IPS-20b (cell line): ENCODE results near the gene SAG.

Experiments
- H3K27ac ChIP-seq: one replicate; pipeline ENCODE4 v1.5.1; 2013; ENCODE audit warnings: low read length
- H3K27me3 ChIP-seq: 2 replicates; pipeline ENCODE4 v1.6.1; 2013; ENCODE audit warnings: mild to moderate bottlenecking, low read length, inconsistent platforms; ENCODE audit not compliant: insufficient read depth
- H3K36me3 ChIP-seq: 2 replicates; pipeline ENCODE4 v1.6.1; 2013; ENCODE audit warnings: low read depth, mild to moderate bottlenecking, inconsistent platforms, low read length, moderate library complexity; ENCODE audit not compliant: insufficient read depth
- H3K4me1 ChIP-seq: 2 replicates; pipeline ENCODE4 v1.6.1; 2013; ENCODE audit warnings: mild to moderate bottlenecking, control low read depth, inconsistent platforms, low read length, moderate library complexity; ENCODE audit not compliant: insufficient read depth
- H3K4me3 ChIP-seq: 2 replicates; pipeline ENCODE4 v1.5.1; 2013; ENCODE audit warnings: mild to moderate bottlenecking, low read length, inconsistent platforms
- H3K9ac ChIP-seq: 2 replicates; pipeline ENCODE4 v1.6.1; 2013; ENCODE audit warnings: low read depth, mild to moderate bottlenecking, inconsistent platforms, low read length, moderate library complexity
- H3K9me3 ChIP-seq: 2 replicates; pipeline ENCODE4 v1.6.1; 2013; ENCODE audit warnings: mild to moderate bottlenecking, low read depth, low read length, inconsistent platforms; ENCODE audit not compliant: insufficient read depth

SAG gene

DNA sequence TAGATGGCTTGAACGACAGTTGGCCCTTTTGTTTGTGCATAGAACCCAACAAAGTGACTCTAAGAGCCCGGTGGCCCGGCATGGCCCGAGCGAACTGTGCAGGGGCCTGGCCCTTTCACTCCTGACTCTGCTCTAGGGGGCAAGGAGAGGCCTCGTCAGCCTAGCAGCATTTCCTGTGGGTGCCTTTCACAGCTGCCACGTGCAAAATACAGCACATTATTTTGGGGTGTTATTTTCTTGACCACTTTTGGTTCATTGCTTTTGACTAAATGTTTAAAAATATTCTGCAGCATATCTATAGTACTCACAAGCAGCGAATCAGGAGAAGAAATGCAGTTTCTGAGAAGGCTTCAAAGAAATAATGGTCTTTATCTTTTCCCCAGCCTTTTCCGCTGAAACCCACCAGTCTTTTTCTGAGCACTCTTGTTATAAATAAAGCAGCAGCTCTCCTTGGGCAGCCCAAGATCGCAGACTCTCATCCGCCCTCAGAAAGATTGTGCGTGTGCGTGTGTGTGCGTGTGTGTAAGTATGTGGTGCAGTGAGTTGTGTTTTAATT is 78.0 kb downstream of the SAG start:
- H3K4me3 ChIP-seq, result no peak overlapping the region
- H3K4me1 ChIP-seq, result no peaks in the 10 kb centered on the region
- H3K36me3 ChIP-seq, result peaks cover 4% of the 10 kb centered on the region; the same call in 1 of the 2 replicates
- no peaks in the 10 kb centered on the region for H3K27me3 ChIP-seq
- H3K9ac ChIP-seq, result no peak overlapping the region
- H3K9me3 ChIP-seq, result no peaks in the 10 kb centered on the region
- H3K27ac ChIP-seq, result no peak overlapping the region

- no peaks in the 10 kb centered on the region for H3K27me3 ChIP-seq
- no peak overlapping the region for H3K9ac ChIP-seq
- no peak overlapping the region for H3K27ac ChIP-seq
Measured at GRCh38 chr2:233386382-233387041, 78.9 kb downstream of the SAG start.

GRCh38 chr2:233387225-233387624 is 79.6 kb downstream of the SAG start:
- Histone ChIP-seq H3K4me1 (no peaks in the 10 kb centered on the region), H3K9ac (no peak overlapping the region), H3K9me3 (no peaks in the 10 kb centered on the region), H3K27ac (no peak overlapping the region), H3K27me3 (no peaks in the 10 kb centered on the region), H3K4me3 (no peak overlapping the region), H3K36me3 (peaks cover 5% of the 10 kb centered on the region; the same call in 1 of the 2 replicates)

More at GRCh38 chr2:233386382-233387041, 78.9 kb downstream of the SAG start:
- no peak overlapping the region for H3K4me3 ChIP-seq
- peaks cover 5% of the 10 kb centered on the region; the same call in 1 of the 2 replicates for H3K36me3 ChIP-seq
- no peaks in the 10 kb centered on the region for H3K4me1 ChIP-seq
- no peaks in the 10 kb centered on the region for H3K9me3 ChIP-seq

GRCh38 chr2:233387667-233388528 is 80.3 kb downstream of the SAG start:
- Histone ChIP-seq H3K9ac (no peak overlapping the region), H3K36me3 (peaks cover 5% of the 10 kb centered on the region; the same call in 1 of the 2 replicates), H3K9me3 (no peaks in the 10 kb centered on the region), H3K4me1 (no peaks in the 10 kb centered on the region), H3K27ac (no peak overlapping the region), H3K4me3 (no peak overlapping the region), H3K27me3 (no peaks in the 10 kb centered on the region)

DNA sequence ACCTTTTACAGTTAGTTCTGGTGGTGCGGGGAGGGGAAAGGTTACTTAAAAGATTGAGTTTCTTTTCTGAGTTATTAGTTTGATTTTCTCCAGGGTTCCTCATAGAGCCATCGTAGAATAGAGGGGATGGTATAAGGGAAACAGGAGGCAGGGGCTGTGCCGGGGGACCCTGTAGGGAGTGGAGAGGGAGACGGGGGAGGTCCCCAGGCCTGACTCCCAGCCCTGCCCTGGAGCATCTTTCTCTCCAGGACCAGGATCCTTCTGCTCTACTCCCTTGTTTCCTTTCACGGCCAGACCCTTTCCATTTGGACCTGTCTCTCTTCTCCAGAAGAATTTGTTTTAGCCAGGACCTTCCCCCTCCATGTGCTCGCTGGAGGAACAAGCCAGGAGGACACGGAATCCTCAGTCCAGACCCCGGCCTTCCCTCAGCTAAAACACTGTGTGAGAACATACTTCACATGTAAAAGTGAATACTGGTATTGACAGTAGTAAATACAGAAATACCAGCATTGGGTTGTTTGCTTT is 82.0 kb downstream of the SAG start:
- no peaks in the 10 kb centered on the region for H3K9me3 ChIP-seq
- H3K4me1 ChIP-seq, result no peaks in the 10 kb centered on the region
- H3K27ac ChIP-seq, result no peak overlapping the region
- H3K9ac ChIP-seq, result no peak overlapping the region
- H3K36me3 ChIP-seq, result peaks cover 5% of the 10 kb centered on the region; the same call in 1 of the 2 replicates
- H3K4me3 ChIP-seq, result no peak overlapping the region
- H3K27me3 ChIP-seq, result no peaks in the 10 kb centered on the region

DNA sequence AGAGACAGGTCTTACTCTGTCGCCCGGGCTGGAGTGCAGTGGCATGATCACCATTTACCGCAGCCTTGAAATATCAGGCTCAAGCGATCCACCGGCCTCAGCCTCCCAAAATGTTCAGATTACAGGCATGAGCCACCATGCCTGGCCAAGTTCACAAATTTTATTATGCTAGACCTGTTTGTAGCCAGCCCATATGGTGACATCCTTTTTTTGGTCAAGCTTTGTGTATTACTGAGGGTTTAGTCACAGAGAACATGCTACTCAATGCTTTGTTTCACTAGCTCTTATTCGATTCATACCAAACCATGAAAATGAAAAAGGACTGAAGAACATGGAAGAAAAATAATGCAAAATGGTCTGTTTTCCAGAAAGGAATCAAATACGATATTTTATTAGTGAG is 88.1 kb downstream of the SAG start:
- H3K27ac ChIP-seq, result no peak overlapping the region
- H3K36me3 ChIP-seq, result no peaks in the 10 kb centered on the region
- H3K9ac ChIP-seq, result no peak overlapping the region
- no peak overlapping the region for H3K4me3 ChIP-seq
- H3K9me3 ChIP-seq, result no peaks in the 10 kb centered on the region
- H3K4me1 ChIP-seq, result peaks cover 7% of the 10 kb centered on the region; the same call in 1 of the 2 replicates
- no peaks in the 10 kb centered on the region for H3K27me3 ChIP-seq
